Measurements from ENCODE around the gene SRR.

DNA sequence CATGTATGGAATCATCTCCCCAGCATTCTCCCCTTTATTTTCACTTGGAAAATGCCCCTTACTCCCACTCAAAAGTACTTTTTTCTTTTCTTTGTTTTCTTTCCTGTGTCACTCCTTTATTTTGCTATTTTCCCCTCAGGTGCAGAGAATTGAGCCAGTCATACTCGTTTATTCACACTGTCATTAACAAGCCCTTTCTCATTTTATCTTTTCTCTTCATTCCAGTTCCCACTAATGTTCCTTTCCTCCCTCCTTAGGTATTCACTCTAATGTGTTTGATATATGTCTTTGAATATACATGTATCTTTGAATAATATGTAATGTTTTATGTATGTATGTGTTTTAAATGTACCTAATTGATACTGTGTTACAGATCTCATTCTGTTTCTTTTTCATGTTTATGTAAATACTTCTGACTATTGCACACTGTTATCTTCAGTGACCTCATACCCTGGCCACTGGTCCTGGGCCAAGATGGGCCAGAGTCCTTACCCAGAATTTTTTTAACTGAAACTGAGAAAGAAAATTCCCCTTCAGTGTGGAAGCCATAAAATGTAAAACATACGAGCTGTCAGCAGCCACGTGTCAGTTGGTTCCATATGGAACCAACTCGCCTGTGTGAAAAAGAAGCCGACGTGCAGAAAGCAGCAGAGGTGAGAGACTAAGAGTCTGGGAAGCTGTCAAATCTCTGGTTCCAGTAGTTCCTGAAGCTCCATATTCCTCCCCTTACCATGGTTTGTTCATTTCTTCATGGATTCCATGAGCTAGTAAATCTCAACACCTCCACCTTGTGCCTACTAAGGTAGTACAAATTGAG lies 5.8 kb downstream of the SRR start:
- TF ChIP-seq, protein P1, sequence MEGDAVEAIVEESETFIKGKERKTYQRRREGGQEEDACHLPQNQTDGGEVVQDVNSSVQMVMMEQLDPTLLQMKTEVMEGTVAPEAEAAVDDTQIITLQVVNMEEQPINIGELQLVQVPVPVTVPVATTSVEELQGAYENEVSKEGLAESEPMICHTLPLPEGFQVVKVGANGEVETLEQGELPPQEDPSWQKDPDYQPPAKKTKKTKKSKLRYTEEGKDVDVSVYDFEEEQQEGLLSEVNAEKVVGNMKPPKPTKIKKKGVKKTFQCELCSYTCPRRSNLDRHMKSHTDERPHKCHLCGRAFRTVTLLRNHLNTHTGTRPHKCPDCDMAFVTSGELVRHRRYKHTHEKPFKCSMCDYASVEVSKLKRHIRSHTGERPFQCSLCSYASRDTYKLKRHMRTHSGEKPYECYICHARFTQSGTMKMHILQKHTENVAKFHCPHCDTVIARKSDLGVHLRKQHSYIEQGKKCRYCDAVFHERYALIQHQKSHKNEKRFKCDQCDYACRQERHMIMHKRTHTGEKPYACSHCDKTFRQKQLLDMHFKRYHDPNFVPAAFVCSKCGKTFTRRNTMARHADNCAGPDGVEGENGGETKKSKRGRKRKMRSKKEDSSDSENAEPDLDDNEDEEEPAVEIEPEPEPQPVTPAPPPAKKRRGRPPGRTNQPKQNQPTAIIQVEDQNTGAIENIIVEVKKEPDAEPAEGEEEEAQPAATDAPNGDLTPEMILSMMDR (IDR thresholded peaks at IDR 0.05) = no peak
- TF ChIP-seq POLR2AphosphoS5 (IDR thresholded peaks at IDR 0.05; ENCODE audit: low read depth, low read length) (no peak), TCF7L2 (IDR thresholded peaks at IDR 0.05; ENCODE audit: low read depth, low read length) (no peak)
